ENCODE data around the gene HACD4.

DNA sequence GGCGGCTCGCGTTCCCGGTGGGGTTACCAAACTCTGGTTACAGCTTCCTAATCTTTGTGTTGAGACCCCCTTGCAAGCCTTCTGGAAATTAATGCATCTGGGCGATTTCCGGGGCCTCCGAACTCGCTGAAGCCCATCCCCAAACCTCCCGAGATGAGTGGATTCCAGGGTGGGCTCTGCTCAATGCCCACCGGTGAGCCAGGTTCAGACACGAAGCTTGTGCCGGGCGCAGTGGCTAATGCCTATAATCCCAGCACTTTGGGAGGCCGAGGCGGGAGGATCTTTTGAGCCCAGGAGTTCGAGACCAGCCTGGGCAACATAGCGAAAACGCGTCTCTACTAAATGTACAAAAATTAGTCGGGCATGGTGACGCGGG lies 356 bp upstream of the HACD4 start:
- TF ChIP-seq, protein P1, sequence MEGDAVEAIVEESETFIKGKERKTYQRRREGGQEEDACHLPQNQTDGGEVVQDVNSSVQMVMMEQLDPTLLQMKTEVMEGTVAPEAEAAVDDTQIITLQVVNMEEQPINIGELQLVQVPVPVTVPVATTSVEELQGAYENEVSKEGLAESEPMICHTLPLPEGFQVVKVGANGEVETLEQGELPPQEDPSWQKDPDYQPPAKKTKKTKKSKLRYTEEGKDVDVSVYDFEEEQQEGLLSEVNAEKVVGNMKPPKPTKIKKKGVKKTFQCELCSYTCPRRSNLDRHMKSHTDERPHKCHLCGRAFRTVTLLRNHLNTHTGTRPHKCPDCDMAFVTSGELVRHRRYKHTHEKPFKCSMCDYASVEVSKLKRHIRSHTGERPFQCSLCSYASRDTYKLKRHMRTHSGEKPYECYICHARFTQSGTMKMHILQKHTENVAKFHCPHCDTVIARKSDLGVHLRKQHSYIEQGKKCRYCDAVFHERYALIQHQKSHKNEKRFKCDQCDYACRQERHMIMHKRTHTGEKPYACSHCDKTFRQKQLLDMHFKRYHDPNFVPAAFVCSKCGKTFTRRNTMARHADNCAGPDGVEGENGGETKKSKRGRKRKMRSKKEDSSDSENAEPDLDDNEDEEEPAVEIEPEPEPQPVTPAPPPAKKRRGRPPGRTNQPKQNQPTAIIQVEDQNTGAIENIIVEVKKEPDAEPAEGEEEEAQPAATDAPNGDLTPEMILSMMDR (IDR thresholded peaks at IDR 0.05) = no peak
- TF ChIP-seq POLR2A (IDR thresholded peaks at IDR 0.05) = no peak
